ENCODE results near the gene CCDC86. TPM values are rescaled to one million over a fixed set of nuclear protein-coding genes. Genes with fewer than 3 reads are reported as not detected.
A peak's percentile ranks its signal among the peaks of the same experiment; 100 is the strongest.

Gene CCDC86
- 23.3 TPM for polyA plus RNA-seq (2013, experiment 1 of 2)
- 20.2 TPM for polyA plus RNA-seq (2013, experiment 2 of 2)

DNA sequence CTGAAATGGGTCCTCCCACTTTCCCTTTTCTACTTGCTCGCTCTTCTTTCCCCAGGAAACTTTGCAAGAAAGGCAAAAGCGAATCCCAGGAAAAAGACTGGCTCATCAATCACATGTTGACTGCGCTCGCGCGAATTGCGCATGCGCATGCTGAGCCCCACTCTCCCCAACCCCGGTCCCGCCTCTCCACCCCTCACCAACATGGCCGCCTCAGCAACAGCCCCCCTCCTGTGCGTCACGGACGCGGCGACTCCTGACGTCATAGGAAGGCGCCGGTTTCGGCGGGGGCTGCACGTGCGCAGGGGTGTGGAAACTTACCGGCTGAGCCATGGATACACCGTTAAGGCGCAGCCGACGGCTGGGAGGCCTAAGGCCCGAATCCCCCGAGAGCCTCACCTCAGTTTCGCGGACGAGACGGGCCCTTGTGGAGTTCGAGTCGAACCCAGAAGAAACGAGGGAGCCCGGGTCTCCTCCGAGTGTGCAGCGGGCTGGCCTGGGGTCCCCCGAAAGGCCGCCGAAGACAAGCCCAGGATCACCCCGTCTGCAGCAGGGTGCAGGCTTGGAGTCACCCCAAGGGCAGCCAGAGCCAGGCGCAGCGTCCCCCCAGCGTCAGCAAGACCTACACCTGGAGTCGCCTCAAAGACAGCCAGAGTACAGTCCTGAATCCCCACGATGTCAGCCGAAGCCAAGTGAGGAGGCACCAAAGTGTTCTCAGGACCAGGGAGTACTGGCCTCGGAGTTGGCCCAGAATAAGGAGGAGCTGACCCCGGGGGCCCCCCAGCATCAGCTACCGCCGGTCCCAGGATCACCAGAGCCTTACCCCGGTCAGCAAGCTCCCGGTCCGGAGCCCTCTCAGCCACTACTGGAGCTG lies at the start of gene CCDC86:
TSS of gene CCDC86 (plus strand) at position 317 of the 871 bp plus-strand sequence. CDS start at position 329, 12 bp downstream.
- Histone ChIP-seq H3K27ac (ENCODE audit: low read depth, low read length, severe bottlenecking) (peak within 1 kb of the TSS; percentile 75), H3K4me3 (ENCODE audit: extremely low read depth, insufficient read depth, low read length, poor library complexity, severe bottlenecking) (peak within 1 kb of the TSS; percentile 86), H3K36me3 (ENCODE audit: control insufficient read depth, insufficient read depth, low read length) (peaks cover 7% of the 10 kb centered on the region), H3K4me1 (ENCODE audit: control insufficient read depth, insufficient read depth, low read length, poor library complexity, severe bottlenecking) (peaks cover 7% of the 10 kb centered on the region), H3K9me3 (ENCODE audit: control insufficient read depth, low read length) (no peaks in the 10 kb centered on the region)
- 1% methylated on average over 43 to 55 of the region's 57 CpGs for WGBS, 2 experiments (ENCODE audit: insufficient coverage in 2 of 2)

DNA sequence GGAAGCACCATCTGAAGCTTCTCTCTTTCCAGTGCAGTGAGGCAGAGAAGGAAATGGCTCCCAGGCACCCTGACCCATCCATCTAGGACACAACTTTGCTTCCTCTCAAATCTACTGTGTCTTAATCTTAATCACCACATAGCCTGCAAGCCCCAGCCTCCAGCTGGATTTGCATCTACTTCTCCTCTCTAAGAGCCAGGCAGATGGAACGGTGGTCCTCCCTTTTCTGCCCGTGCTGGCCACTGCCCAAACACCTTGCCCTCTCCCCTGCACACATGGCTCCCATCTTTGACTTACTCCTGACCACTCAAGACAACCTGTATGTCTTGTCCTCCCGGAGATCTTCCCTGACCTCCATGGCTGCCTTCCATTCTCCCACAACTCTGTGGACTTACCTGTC lies 49.4 kb upstream of the CCDC86 start:
- H3K4me3 ChIP-seq (ENCODE audit: extremely low read depth, insufficient read depth, low read length, poor library complexity, severe bottlenecking), result no peak overlapping the region
- H3K4me1 ChIP-seq (ENCODE audit: control insufficient read depth, insufficient read depth, low read length, poor library complexity, severe bottlenecking), result no peaks in the 10 kb centered on the region
- H3K27ac ChIP-seq (ENCODE audit: low read depth, low read length, severe bottlenecking), result no peak overlapping the region
- 72 to 80% methylated on average over 3 of the region's 3 CpGs for WGBS, 2 experiments (ENCODE audit: insufficient coverage in 2 of 2)
- peaks cover 12% of the 10 kb centered on the region for H3K9me3 ChIP-seq (ENCODE audit: control insufficient read depth, low read length)
- H3K36me3 ChIP-seq (ENCODE audit: control insufficient read depth, insufficient read depth, low read length), result no peaks in the 10 kb centered on the region

- H3K9me3 ChIP-seq (ENCODE audit: control insufficient read depth, low read length), result peaks cover 12% of the 10 kb centered on the region
- WGBS, 2 experiments (ENCODE audit: insufficient coverage in 2 of 2), result 87% methylated on average over 5 of the region's 6 CpGs
- no peaks in the 10 kb centered on the region for H3K36me3 ChIP-seq (ENCODE audit: control insufficient read depth, insufficient read depth, low read length)
- no peaks in the 10 kb centered on the region for H3K4me1 ChIP-seq (ENCODE audit: control insufficient read depth, insufficient read depth, low read length, poor library complexity, severe bottlenecking)
- H3K27ac ChIP-seq (ENCODE audit: low read depth, low read length, severe bottlenecking), result no peak overlapping the region
- H3K4me3 ChIP-seq (ENCODE audit: extremely low read depth, insufficient read depth, low read length, poor library complexity, severe bottlenecking), result no peak overlapping the region
These were observed 46.6 kb upstream of the CCDC86 start for GRCh38 chr11:60795291-60795690.

DNA sequence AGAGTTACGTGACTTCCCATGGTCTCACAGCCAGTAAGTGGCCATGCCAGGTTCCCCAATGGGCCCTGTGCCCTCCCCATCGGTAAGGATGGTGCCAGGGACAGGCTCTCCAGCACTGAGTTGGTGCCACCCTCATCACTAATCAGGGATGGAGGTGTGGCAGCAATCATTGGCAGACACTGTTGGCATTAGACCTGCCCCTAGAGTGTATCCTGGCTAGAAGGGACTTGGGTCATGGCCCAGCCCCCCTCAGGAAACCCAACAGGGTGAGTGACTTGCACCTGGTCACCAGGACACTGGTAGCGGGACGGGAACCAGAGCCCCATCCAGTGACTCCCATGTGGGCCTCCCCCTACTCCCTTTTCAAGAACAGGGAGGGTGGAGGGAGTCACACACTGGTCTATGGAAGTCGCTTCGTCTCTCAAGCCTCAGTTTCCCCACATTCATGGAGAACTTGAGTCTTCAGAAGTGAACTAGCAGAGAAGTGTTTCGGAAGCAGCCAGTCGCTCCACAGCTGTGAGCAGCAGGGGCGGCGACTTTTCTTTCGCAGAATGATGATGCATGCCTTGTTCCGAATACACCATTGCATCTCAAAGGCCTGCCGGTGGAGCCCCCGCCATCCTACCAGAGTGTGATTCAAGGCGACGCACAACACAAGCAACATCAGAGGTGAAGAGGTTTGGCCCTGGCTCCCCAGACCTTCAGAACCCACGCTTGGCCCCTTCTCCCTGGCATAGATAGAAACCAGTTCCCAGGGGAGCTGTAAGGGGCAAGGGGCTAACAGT lies 43.9 kb upstream of the CCDC86 start:
- no peak overlapping the region for H3K27ac ChIP-seq (ENCODE audit: low read depth, low read length, severe bottlenecking)
- H3K4me3 ChIP-seq (ENCODE audit: extremely low read depth, insufficient read depth, low read length, poor library complexity, severe bottlenecking), result no peak overlapping the region
- WGBS, 2 experiments (ENCODE audit: insufficient coverage in 2 of 2), result 79 to 84% methylated on average over 15 to 17 of the region's 17 CpGs
- H3K4me1 ChIP-seq (ENCODE audit: control insufficient read depth, insufficient read depth, low read length, poor library complexity, severe bottlenecking), result no peaks in the 10 kb centered on the region
- H3K36me3 ChIP-seq (ENCODE audit: control insufficient read depth, insufficient read depth, low read length), result no peaks in the 10 kb centered on the region
- H3K9me3 ChIP-seq (ENCODE audit: control insufficient read depth, low read length), result no peaks in the 10 kb centered on the region

GRCh38 chr11:60798631-60799030 lies 43.3 kb upstream of the CCDC86 start:
- Histone ChIP-seq H3K27ac (ENCODE audit: low read depth, low read length, severe bottlenecking) (no peak overlapping the region), H3K4me1 (ENCODE audit: control insufficient read depth, insufficient read depth, low read length, poor library complexity, severe bottlenecking) (no peaks in the 10 kb centered on the region), H3K4me3 (ENCODE audit: extremely low read depth, insufficient read depth, low read length, poor library complexity, severe bottlenecking) (no peak overlapping the region), H3K36me3 (ENCODE audit: control insufficient read depth, insufficient read depth, low read length) (no peaks in the 10 kb centered on the region), H3K9me3 (ENCODE audit: control insufficient read depth, low read length) (no peaks in the 10 kb centered on the region)
- 100% methylated on average over 1 of the region's 3 CpGs; no CpG with 5 or more reads in 1 of the 2 experiments for WGBS, 2 experiments (ENCODE audit: insufficient coverage in 2 of 2)

DNA sequence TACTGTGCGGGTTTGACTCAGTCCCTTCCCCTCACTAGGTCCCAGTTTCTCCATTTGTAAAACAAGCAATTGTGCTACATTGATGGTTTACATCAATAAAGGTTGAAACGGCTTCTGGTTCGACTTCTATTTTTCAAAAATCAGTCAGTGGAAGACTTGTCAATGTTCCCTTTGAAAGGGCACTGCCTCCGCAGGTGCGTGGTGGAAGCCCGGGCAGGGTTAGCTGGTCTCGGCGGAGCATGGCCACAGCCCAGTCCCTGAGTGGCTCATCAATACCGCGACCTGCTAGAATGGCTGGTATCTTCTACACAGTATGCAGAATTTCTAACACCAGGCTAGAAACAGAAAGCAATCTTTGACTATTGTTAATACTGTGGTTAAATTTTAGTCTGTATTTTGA lies 40.7 kb upstream of the CCDC86 start:
- H3K36me3 ChIP-seq (ENCODE audit: control insufficient read depth, insufficient read depth, low read length), result no peaks in the 10 kb centered on the region
- whole genome bisulfite sequencing, 2 experiments (ENCODE audit: insufficient coverage in 2 of 2), result 85 to 94% methylated on average over 8 to 9 of the region's 10 CpGs
- H3K4me3 ChIP-seq (ENCODE audit: extremely low read depth, insufficient read depth, low read length, poor library complexity, severe bottlenecking), result no peak overlapping the region

DNA sequence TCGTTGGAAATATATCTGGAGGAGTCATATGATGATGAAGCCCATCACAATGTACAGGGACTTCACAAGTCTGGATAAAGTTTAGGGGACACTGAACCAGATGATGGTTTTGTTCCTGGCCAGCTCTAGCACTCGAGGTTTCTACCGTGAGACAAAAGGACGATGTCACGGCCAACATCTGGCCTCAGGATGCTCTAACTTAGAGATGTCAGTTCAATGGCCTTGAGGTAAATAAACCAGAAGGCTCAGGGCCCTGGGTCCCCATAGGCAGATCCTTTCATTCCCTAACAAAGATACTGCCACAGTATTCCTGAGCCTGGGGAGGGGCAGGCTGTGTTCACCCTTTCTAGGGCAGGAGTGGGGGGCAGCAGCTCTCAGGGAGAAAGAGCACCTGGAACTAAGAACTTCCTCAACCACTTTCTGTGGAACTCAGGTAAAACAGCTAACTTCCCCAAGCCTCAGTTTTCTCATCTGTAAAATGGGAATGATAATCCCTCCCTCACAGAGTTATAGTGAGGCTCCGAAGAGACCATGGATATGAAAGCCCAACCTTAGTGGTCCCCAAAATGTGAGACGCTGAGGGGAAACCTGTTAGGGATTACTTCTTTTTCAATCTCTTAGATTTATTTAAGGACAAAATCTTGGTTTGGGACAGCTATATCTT lies 38.5 kb upstream of the CCDC86 start:
- no peaks in the 10 kb centered on the region for H3K36me3 ChIP-seq (ENCODE audit: control insufficient read depth, insufficient read depth, low read length)
- H3K9me3 ChIP-seq (ENCODE audit: control insufficient read depth, low read length), result no peaks in the 10 kb centered on the region
- no peaks in the 10 kb centered on the region for H3K4me1 ChIP-seq (ENCODE audit: control insufficient read depth, insufficient read depth, low read length, poor library complexity, severe bottlenecking)
- H3K4me3 ChIP-seq (ENCODE audit: extremely low read depth, insufficient read depth, low read length, poor library complexity, severe bottlenecking), result no peak overlapping the region
- no peak overlapping the region for H3K27ac ChIP-seq (ENCODE audit: low read depth, low read length, severe bottlenecking)
- WGBS, 2 experiments (ENCODE audit: insufficient coverage in 2 of 2), result 87 to 92% methylated on average over 5 to 7 of the region's 7 CpGs

More for the DNA sequence above, 40.7 kb upstream of the CCDC86 start:
- Histone ChIP-seq H3K27ac (ENCODE audit: low read depth, low read length, severe bottlenecking) (no peak overlapping the region), H3K4me1 (ENCODE audit: control insufficient read depth, insufficient read depth, low read length, poor library complexity, severe bottlenecking) (no peaks in the 10 kb centered on the region), H3K9me3 (ENCODE audit: control insufficient read depth, low read length) (no peaks in the 10 kb centered on the region)

GRCh38 chr11:60809249-60809648 lies 32.7 kb upstream of the CCDC86 start:
- 75 to 88% methylated on average over 3 of the region's 3 CpGs for WGBS, 2 experiments (ENCODE audit: insufficient coverage in 2 of 2)
- Histone ChIP-seq H3K9me3 (ENCODE audit: control insufficient read depth, low read length) (no peaks in the 10 kb centered on the region), H3K36me3 (ENCODE audit: control insufficient read depth, insufficient read depth, low read length) (no peaks in the 10 kb centered on the region), H3K4me3 (ENCODE audit: extremely low read depth, insufficient read depth, low read length, poor library complexity, severe bottlenecking) (no peak overlapping the region), H3K27ac (ENCODE audit: low read depth, low read length, severe bottlenecking) (no peak overlapping the region), H3K4me1 (ENCODE audit: control insufficient read depth, insufficient read depth, low read length, poor library complexity, severe bottlenecking) (no peaks in the 10 kb centered on the region)

DNA sequence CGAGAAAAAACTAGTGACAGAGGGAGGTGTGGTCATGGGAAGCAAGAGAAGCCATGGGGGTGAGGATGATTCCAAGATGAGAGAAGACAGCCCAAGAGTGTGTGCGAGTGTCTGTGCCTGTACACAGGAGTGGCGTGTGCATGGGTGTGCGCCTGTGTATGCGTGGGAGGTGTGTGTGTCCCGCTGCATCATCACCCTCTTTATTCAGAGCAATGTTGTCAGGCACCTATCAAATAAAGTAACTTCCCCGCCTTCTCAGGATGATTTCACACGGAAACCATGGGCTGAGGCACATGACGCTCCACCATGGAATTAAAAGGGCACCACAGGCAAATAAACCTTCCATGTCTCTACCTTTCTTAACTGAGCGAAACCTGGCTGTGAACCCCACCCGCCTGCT lies 32.2 kb upstream of the CCDC86 start:
- 82 to 86% methylated on average over 10 to 11 of the region's 11 CpGs for WGBS, 2 experiments (ENCODE audit: insufficient coverage in 2 of 2)
- no peak overlapping the region for H3K27ac ChIP-seq (ENCODE audit: low read depth, low read length, severe bottlenecking)

GRCh38 chr11:60810151-60810550 lies 31.8 kb upstream of the CCDC86 start:
- H3K4me3 ChIP-seq (ENCODE audit: extremely low read depth, insufficient read depth, low read length, poor library complexity, severe bottlenecking), result no peak overlapping the region
- H3K27ac ChIP-seq (ENCODE audit: low read depth, low read length, severe bottlenecking), result no peak overlapping the region
- 81 to 97% methylated on average over 4 of the region's 4 CpGs for WGBS, 2 experiments (ENCODE audit: insufficient coverage in 2 of 2)
- H3K9me3 ChIP-seq (ENCODE audit: control insufficient read depth, low read length), result no peaks in the 10 kb centered on the region
- no peaks in the 10 kb centered on the region for H3K4me1 ChIP-seq (ENCODE audit: control insufficient read depth, insufficient read depth, low read length, poor library complexity, severe bottlenecking)
- no peaks in the 10 kb centered on the region for H3K36me3 ChIP-seq (ENCODE audit: control insufficient read depth, insufficient read depth, low read length)

More for the DNA sequence above, 32.2 kb upstream of the CCDC86 start:
- no peaks in the 10 kb centered on the region for H3K36me3 ChIP-seq (ENCODE audit: control insufficient read depth, insufficient read depth, low read length)
- H3K4me1 ChIP-seq (ENCODE audit: control insufficient read depth, insufficient read depth, low read length, poor library complexity, severe bottlenecking), result no peaks in the 10 kb centered on the region
- no peak overlapping the region for H3K4me3 ChIP-seq (ENCODE audit: extremely low read depth, insufficient read depth, low read length, poor library complexity, severe bottlenecking)
- H3K9me3 ChIP-seq (ENCODE audit: control insufficient read depth, low read length), result no peaks in the 10 kb centered on the region
